Activated T-helper 1 cell treated with anti-CD3 and anti-CD28 coated beads, Interleukin-12 subunit alpha, Interleukin-12 subunit beta, Interleukin-2, Interleukin-4 antibody, amounts not matched to agents 30 ng/mL and 10 ng/mL and 1 ng/mL, durations not matched to agents 14 hours and 24 hours and 36 hours (primary cell): ENCODE results near the gene SLC16A1. TPM values are rescaled to one million over a fixed set of nuclear protein-coding genes. Genes with fewer than 3 reads are reported as not detected.

Experiments
- DNase-seq: peaks from one replicate; pipeline ENCODE4 v3.0.0; 2021; ENCODE audit warnings: low spot score
- H3K27ac Mint-ChIP-seq: one replicate; pipeline ENCODE4 v1.8.0; 2021; ENCODE audit warnings: mild to moderate bottlenecking, mixed read lengths
- H3K27me3 Mint-ChIP-seq: one replicate; pipeline ENCODE4 v1.8.0; 2022; ENCODE audit warnings: mild to moderate bottlenecking, moderate library complexity, mixed read lengths; ENCODE audit not compliant: insufficient read depth
- H3K36me3 Mint-ChIP-seq: one replicate; pipeline ENCODE4 v1.8.0; 2021; ENCODE audit warnings: low read depth, mixed read lengths
- H3K4me1 Mint-ChIP-seq: one replicate; pipeline ENCODE4 v1.8.0; 2021; ENCODE audit warnings: low read depth, mixed read lengths
- H3K4me3 Mint-ChIP-seq: one replicate; pipeline ENCODE4 v1.8.0; 2021; ENCODE audit warnings: mild to moderate bottlenecking, moderate library complexity, mixed read lengths
- H3K9me3 Mint-ChIP-seq: one replicate; pipeline ENCODE4 v1.8.0; 2021; ENCODE audit warnings: mixed read lengths
- intact Hi-C: fragments of 100-400 bp; cut with micrococcal nuclease; formaldehyde crosslinking; loops from one replicate; pipeline ENCODE4 v1.15.1; 2024
- total RNA-seq: library from RNA; stranded (reverse); gene quantifications from 2 replicates; pipeline ENCODE4 v1.2.3, GENCODE V29; 2022

The SLC16A1 gene
- total RNA-seq, 1 donor from 2014 or later, result 73.6 TPM

DNA sequence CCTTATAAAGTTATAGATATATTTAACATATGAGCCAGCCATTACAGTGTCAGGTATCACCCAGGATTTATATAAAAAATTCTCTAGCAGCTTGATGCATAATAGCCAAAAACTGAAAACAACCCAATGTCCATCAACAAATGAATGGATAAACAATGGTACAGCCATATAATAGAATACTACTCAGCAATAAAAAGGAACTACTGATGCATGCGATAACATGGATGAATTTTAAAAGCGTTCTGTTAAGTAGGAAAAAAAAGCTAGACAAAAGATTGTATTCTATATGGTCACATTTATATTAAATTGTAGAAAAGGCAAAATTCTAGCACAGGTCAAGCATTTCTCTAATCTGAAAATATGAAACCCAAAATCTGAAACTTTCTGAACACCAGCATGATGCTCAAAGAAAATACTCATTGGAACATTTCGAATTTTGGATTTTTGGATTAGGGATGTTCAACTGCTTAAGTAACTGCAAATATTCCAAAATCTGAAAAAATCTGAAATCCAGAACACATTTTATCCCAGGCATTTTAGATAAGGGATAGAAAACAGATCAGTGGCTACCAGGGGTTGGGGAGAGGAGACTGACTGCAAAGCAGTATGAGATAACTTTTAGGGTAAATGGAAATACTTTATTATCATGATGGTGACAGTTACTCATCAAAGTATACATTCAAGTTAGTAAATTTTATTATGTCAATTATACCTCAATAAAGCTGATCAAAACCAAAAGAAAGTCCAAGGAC lies 22.0 kb downstream of the SLC16A1 start:
- Mint-ChIP-seq H3K4me3 (no peak overlapping the region), H3K27me3 (no peaks in the 10 kb centered on the region), H3K27ac (no peak overlapping the region), H3K9me3 (no peaks in the 10 kb centered on the region), H3K4me1 (peaks cover 45% of the 10 kb centered on the region), H3K36me3 (peaks cover 13% of the 10 kb centered on the region)
- intact Hi-C loops, result no loop called here
- no peak for DNase-seq

DNA sequence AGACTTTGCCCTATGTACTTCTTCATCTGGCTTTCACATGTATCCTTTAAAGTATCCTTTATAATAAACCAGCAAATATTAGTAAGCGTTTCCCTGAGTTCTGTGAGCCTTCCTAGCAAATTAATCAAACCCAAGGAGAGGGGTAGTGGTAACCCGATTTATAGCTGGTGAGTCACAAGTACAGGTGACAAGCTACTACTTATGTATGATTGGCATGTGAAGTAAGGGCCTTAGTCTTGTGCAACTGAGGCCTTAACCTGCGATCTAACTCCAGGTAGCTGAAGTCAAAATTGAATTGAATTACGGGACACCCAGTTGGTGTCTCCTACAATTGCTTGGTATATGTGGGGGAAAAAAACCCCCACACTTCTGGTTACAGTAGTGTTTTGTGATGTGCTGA lies 26.0 kb downstream of the SLC16A1 start:
- H3K27me3 Mint-ChIP-seq, result no peaks in the 10 kb centered on the region
- H3K36me3 Mint-ChIP-seq, result peaks cover 16% of the 10 kb centered on the region
- no peak overlapping the region for H3K27ac Mint-ChIP-seq
- no peak for DNase-seq
- no peaks in the 10 kb centered on the region for H3K9me3 Mint-ChIP-seq
- H3K4me3 Mint-ChIP-seq, result no peak overlapping the region
- H3K4me1 Mint-ChIP-seq, result peaks cover 16% of the 10 kb centered on the region
- intact Hi-C loops, result no loop called here

DNA sequence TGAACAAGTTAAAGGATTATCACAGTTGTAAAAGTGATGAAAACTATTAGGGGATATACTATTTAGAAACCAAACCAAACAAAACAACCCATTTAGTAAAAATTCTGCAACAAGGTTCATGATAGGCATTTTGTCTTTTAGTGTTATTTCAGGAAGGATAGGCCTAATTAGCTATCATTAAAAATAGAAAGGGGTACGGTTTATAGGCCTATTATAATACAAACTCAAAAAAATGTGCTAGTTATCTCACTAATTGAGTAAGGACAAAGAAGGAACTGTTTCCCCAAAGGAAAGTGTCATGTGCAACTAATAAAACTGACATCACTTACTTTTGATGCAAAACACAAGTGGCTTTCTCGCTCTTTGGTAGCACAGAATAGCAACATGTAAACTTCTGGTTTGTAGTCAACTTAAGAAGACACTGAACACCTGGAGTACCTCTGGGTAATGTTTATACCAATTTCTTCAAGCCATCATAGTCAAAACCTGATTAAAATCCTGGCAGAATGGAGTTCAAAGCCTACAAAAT lies 28.5 kb downstream of the SLC16A1 start:
- Mint-ChIP-seq H3K27me3 (no peaks in the 10 kb centered on the region), H3K27ac (no peak overlapping the region), H3K9me3 (no peaks in the 10 kb centered on the region), H3K4me3 (no peak overlapping the region), H3K36me3 (peaks cover 15% of the 10 kb centered on the region), H3K4me1 (peaks cover 5% of the 10 kb centered on the region)
- intact Hi-C loops, result no loop called here
- DNase-seq, result no peak

DNA sequence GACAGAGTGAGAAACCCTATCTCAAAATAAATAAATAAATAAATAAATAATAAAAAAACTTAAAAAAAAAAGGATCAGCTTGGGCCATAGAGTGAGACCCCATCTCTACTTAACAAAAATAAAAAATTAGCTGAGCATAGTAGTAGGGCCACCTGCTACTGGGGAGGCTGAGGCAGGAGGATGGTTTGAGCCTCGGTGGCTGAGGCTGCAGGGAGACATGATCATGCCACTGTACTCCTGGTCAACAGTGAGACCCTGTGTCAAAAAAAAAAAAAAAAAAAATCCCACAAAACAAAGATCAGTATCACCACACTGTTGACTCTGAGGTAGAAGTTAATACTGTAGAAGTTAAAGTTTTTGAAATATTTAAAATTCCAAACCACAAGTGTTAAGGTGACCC lies 29.1 kb downstream of the SLC16A1 start:
- H3K4me3 Mint-ChIP-seq, result no peak overlapping the region
- peaks cover 16% of the 10 kb centered on the region for H3K36me3 Mint-ChIP-seq

DNA sequence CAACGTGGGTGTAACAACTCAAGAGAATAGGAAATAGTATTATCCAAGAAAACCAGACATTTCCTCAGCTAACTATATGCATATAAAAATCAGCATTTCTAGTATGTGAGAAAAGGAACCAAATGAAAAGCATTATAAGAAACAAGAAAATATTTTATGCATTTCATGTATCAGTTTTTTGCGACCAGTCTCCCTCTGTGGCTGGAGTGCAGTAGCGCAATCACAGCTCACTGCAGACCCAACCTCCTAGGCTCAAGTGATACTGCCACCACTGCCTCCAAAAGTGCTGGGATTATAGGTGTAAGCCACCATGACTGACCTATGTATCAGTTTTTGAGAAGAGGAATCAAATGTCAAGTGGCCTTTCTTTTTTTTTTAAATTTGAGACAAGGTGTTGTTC lies 31.0 kb downstream of the SLC16A1 start:
- Mint-ChIP-seq H3K9me3 (no peaks in the 10 kb centered on the region), H3K27ac (no peak overlapping the region), H3K4me1 (no peaks in the 10 kb centered on the region), H3K36me3 (peaks cover 20% of the 10 kb centered on the region), H3K4me3 (no peak overlapping the region), H3K27me3 (no peaks in the 10 kb centered on the region)
- no peak for DNase-seq
- intact Hi-C loops, result no loop called here

More for the DNA sequence above, 29.1 kb downstream of the SLC16A1 start:
- Mint-ChIP-seq H3K9me3 (no peaks in the 10 kb centered on the region), H3K27me3 (no peaks in the 10 kb centered on the region), H3K27ac (no peak overlapping the region), H3K4me1 (peaks cover 2% of the 10 kb centered on the region)
- intact Hi-C loops, result no loop called here
- DNase-seq, result no peak

DNA sequence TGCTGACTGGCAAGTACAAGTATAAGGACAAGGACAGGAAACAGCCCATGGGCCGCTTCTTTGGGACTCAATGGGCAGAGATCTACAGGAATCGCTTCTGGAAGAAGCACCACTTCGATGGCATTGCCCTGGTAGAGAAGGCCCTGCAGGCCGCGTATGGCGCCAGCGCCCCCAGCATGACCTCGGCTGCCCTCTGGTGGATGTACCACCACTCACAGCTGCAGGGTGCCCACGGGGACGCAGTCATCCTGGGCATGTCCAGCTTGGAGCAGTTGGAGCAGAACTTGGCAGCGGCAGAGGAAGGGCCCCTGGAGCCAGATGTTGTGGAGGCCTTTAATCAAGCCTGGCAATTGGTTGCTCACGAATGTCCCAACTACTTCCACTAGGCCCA lies 32.0 kb downstream of the SLC16A1 start:
- H3K9me3 Mint-ChIP-seq, result no peaks in the 10 kb centered on the region
- no peak overlapping the region for H3K27ac Mint-ChIP-seq
- intact Hi-C loops, result no loop called here
- no peak overlapping the region for H3K4me3 Mint-ChIP-seq
- no peaks in the 10 kb centered on the region for H3K4me1 Mint-ChIP-seq
- peaks cover 20% of the 10 kb centered on the region for H3K36me3 Mint-ChIP-seq
- no peak for DNase-seq
- H3K27me3 Mint-ChIP-seq, result no peaks in the 10 kb centered on the region

DNA sequence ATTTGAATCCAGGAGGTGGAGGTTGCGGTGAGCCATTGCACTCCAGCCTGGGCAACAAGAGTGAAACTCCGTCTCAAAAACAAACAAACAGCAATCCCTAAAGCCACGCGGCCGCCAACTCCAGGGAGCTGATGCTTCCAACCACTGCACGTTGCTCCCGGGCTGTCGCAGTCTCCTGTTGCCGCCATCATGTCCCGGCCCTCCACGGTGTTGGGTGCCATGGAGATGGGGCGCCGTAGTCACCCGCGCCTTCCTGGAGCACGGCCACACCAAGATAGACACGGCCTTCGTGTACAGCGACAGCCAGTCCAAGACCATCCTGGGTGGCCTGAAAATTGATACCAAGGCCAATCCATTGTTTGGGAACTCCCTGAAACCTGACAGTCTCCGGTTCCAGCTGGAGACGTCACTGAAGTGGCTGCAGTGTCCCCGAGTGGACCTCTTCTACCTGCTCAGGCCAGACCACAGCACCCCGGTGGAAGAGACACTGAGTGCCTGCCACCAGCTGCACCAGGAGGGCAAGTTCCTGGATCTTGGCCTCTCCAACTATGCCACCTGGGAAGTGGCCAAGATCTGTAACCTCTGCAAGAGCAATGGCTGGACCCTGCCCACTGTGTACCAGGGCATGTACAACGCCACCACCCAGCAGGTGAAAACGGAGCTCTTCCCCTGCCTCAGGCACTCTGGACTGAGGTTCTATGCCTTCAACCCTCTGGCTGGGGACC lies 32.6 kb downstream of the SLC16A1 start:
- no peak for DNase-seq
- no peaks in the 10 kb centered on the region for H3K27me3 Mint-ChIP-seq
- no peaks in the 10 kb centered on the region for H3K9me3 Mint-ChIP-seq
- H3K36me3 Mint-ChIP-seq, result peaks cover 21% of the 10 kb centered on the region
- H3K4me3 Mint-ChIP-seq, result no peak overlapping the region
- H3K27ac Mint-ChIP-seq, result no peak overlapping the region
- no peaks in the 10 kb centered on the region for H3K4me1 Mint-ChIP-seq
- intact Hi-C loops, result no loop called here

DNA sequence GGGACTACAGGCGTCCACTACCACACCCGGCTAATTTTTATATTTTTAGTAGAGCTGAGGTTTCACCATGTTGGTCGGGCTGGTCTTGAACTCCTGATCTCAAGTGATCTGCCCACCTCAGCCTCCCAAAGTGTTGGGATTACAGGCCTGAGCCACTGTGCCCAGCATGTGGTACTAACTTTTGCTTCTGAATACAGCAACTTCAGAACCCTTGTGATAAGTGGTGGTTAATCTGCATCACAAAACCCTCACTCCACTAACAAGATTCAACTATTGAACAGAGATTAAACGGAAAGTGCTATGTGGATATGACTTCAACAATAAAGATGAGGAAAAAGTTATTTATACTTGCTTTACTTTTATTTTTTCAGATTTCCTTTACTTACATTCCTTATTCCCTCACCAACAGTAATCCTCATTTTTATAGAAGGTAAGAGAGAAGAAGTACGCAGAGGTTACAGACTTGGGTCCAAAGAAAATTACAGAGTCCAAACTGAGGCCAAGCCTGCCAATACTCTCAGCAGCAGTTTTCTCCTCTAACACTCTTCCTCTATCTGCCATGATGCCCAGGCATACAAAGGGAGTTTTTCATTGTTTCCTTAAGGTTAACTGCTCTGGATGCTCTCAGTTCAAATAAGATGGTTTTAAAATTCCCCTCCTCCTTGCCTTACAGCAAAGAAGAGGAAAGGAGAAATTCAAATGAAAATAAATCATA lies 44.3 kb downstream of the SLC16A1 start:
- Mint-ChIP-seq H3K4me1 (no peaks in the 10 kb centered on the region), H3K4me3 (no peak overlapping the region), H3K27me3 (no peaks in the 10 kb centered on the region), H3K36me3 (peaks cover 27% of the 10 kb centered on the region), H3K9me3 (no peaks in the 10 kb centered on the region), H3K27ac (no peak overlapping the region)
- intact Hi-C loops, result no loop called here
- DNase-seq, result no peak

DNA sequence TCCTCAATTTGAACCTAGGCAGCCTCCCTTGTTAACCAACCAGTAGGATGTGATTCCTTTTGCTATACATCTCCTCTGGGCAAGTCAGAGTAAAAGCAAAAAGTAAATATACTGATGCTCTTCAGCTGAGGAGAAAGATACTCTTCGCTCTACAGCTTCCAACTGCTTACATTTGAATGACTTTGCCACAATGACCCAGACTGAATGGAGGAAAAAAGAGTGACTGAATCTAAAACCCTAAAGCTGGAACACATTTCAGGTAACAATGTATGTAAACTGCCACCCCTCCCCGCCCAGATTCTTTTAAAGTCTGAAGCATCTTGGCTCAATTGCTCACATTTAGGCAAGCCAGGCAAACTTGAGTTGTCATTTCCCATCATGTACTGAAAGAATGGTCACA lies 46.1 kb downstream of the SLC16A1 start:
- Mint-ChIP-seq H3K4me1 (peaks cover 14% of the 10 kb centered on the region), H3K36me3 (peaks cover 21% of the 10 kb centered on the region), H3K27me3 (no peaks in the 10 kb centered on the region), H3K4me3 (no peak overlapping the region), H3K27ac (no peak overlapping the region), H3K9me3 (no peaks in the 10 kb centered on the region)
- DNase-seq, result no peak
- intact Hi-C loops, result no loop called here

DNA sequence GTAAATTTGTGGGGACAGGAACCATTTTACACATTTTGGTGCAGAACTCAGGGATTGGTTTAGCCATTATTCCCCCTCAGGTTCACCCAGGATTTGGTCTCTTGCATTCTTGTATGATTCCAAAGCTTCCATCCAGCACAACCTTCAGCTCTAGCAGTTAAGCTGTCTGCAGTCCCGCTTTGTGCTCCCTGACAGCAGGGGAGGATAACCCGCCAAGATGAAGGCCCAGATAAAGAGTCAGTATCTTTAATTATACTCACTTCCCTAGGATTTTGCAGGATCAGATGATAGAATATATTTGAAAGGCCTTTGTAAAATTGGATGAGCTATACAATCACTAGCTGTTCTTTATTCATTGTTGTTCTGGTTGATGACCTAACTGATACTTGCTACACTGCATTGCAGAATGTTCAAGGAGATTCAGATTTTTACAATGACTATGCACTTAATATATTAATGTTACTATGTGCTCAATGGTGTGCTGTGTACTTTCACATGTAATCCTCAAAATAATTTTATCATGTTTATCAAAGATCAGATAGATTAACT lies 49.8 kb downstream of the SLC16A1 start:
- no peak for DNase-seq
- Mint-ChIP-seq H3K4me1 (peaks cover 32% of the 10 kb centered on the region), H3K9me3 (no peaks in the 10 kb centered on the region), H3K27me3 (no peaks in the 10 kb centered on the region), H3K4me3 (no peak overlapping the region), H3K27ac (no peak overlapping the region), H3K36me3 (peaks cover 9% of the 10 kb centered on the region)
- intact Hi-C loops, result no loop called here

DNA sequence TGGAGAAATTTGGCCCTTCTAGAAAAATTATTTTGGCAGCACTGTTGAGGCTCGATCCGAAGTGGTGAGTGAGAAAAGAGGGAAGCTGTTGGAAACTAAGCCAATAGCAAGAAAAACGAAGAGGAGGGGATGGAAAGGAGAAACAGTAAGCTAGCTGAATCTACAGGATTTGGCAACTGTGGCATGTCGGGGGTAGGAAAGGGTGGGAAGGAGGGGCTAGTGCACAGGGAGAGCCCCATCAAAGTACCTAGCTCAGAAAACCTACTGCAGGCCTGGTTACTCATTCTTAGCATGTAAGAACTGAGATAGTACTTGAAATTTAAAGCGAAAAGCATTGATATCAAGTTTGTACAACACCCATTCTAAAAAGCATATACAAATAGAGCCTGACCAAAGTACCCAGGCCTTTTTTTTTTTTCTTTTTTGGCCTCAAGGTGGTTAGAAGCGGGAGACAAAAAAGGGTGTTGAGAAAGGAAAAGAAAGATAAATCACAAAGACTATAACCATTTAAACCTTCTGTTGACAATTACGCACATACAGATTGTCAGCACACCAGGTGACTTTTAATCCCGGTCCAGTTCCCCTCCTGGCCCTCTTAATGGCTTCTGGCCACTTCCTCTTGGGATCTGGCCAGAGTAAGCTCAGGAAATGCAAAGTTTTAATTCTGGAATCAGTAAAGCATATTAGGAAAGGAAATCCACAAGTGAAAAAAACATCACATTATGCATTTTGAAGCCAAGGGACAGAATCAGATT lies 50.4 kb downstream of the SLC16A1 start:
- no peaks in the 10 kb centered on the region for H3K27me3 Mint-ChIP-seq

DNA sequence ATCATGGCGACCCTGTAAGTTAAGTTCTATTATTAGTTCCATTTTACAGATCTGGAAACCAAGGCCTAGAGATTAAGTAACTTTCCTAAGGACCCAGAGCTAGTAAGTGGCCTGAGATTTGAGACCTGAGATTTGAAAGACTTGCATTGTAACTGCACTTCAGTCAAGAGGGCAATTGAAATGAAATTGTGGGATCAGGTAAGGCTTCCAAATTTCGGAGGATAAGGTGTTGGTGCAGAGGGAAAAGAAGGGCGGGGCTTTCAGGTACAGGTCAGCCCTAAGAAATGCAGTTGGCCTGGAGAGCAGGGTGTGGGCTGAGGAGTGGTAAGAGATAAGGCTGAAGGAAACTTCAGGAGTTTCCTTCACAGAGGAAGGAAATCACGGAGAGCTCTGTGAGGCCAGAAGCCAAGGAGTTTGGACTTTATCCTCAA lies 51.1 kb downstream of the SLC16A1 start:
- H3K4me3 Mint-ChIP-seq, result no peak overlapping the region
- no peaks in the 10 kb centered on the region for H3K9me3 Mint-ChIP-seq
- DNase-seq, result no peak
- intact Hi-C loops, result loop anchor here (1.0 to 2.0 kb wide), 2 partner anchors 51 to 168 kb away; partner anchors contain the start of genes LRIG2 and SLC16A1
- H3K4me1 Mint-ChIP-seq, result peaks cover 32% of the 10 kb centered on the region
- H3K36me3 Mint-ChIP-seq, result peaks cover 6% of the 10 kb centered on the region
- peaks cover 1% of the 10 kb centered on the region for H3K27me3 Mint-ChIP-seq
- no peak overlapping the region for H3K27ac Mint-ChIP-seq

More for the DNA sequence above, 50.4 kb downstream of the SLC16A1 start:
- Mint-ChIP-seq H3K27ac (peak overlapping the region; percentile 59), H3K4me1 (peaks cover 32% of the 10 kb centered on the region), H3K36me3 (peaks cover 6% of the 10 kb centered on the region), H3K9me3 (no peaks in the 10 kb centered on the region), H3K4me3 (no peak overlapping the region)
- DNase-seq, result no peak
- intact Hi-C loops, result loop anchor here (2.0 kb wide), 1 partner anchor 167 kb away; the partner anchor contains the start of gene LRIG2
